Upper lobe of left lung (tissue), 4 donors: ENCODE measurements around the gene OGDH.

Experiments
- CTCF ChIP-seq, 6 experiments: fragments of 450-650 bp in 4 of 6; fragments of 200-600 bp in 2 of 6; sonication (generic) in 2 of 6; IDR thresholded peaks; one replicate each; pipeline ENCODE4 v1.5.1; 2016 to 2019; ENCODE audit warnings: antibody characterized with exemption in 6 of 6
- POLR2AphosphoS5 ChIP-seq, 2 donors: sonication (generic); formaldehyde crosslinking; IDR thresholded peaks; one replicate each; pipeline ENCODE4 v1.5.1; 2017; ENCODE audit warnings: antibody characterized with exemption in 2 of 2

GRCh38 chr7:44575054-44575453 lies 31.4 kb upstream of the OGDH start:
- TF ChIP-seq POLR2AphosphoS5 (IDR thresholded peaks at IDR 0.05) (no peak), CTCF (IDR thresholded peaks at IDR 0.05) (no peak)
